NCI-H146 treated with DMSO at 0.1 percent for 48 hours (cell line): Measurements from ENCODE around the gene LIN7C.
"Not testable (repeated sequence)": the region's sequence is repeated elsewhere in the genome, so short reads cannot be mapped to it uniquely, and the experiment has no call there.

Source experiments
- DNase-seq: peaks from one replicate; lab custom pipeline; 2025; ENCODE audit not compliant: unreplicated experiment; lab: John Stamatoyannopoulos, UW

The LIN7C gene, protein sequence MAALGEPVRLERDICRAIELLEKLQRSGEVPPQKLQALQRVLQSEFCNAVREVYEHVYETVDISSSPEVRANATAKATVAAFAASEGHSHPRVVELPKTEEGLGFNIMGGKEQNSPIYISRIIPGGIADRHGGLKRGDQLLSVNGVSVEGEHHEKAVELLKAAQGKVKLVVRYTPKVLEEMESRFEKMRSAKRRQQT

GRCh38 chr11:27506200-27507182, at the start of gene LIN7C:
LIN7C (minus strand) TSS chr11:27506769; CDS start chr11:27506752, 17 bp downstream.
- DNase-seq, result peak; percentile 95

GRCh38 chr11:27555264-27555663, 48.7 kb upstream of the LIN7C start:
- no peak for DNase-seq

DNA sequence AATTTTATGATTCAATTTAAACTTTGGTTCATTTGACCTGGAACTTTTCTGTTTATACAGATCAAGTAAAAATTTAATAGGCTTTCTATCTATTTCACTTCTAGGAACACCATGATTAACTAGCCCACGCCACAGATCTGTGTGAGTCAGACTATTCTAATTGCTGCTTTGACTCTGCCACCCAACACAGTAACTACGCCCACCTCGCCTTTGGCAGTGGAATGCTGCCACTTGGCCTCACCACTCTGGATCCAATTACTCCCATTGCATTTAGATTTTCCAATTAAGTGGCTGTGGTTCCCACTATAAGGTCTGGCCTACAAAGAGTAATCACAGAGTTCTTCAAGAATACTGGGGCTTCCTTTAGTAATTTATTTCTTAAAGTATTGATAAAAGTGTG, 46.6 kb upstream of the LIN7C start:
- no peak for DNase-seq

DNA sequence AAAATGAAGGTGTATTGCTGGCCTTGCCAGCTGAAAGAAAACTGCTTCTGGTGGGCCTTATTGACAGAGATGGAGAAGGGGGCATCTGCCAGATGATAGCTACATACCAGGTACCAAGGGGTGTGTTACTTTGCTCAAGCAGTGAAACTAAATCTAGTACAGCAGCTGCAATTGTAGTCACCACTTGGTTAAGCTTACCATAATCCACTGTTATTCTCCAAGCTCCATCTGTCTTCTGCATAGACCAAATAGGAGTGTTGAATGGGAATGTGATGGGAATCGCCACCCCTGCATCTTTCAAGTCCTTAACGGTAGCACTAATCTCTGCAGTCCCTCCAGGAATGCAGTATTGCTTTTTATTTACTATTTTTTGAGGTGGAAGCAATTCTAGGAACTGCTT, 45.8 kb upstream of the LIN7C start:
- no peak for DNase-seq

DNA sequence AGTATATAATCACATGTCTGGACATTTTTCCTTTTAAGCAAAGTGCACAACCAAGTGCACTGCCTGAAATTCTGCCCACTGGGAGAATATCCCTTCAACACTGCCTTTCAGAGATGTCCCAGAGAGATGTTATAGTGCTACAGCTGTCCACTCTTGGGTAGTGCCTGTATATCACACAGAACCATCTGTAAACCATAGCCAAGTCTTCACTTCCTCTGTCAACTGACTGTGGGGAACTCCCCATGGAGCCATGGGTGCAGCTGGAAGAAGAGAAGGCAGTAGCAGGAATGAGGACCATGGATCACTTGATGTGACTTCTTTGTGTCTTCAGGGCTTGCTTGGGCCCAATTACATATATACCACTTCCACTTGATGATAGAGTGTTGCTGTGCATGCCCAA, 44.6 kb upstream of the LIN7C start:
- no peak for DNase-seq

DNA sequence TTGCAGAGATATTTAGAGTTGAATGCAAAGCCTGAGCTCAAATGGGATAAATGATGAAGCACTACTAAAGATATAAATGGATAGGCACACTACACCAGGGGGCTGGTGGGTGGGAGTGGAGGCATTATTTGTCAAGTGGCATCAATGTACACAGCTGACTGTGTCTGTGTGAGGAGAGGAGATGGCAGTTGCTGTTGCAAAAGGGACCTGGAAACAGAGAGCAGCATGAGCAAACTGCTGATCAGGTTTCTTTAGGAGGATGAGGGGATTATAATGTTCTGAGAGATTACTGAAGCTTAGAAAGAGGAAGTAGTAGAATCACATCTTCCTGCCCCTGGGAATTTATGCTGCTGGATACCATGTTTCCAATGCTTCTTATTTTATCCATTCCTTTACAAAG, 39.4 kb upstream of the LIN7C start:
- no peak for DNase-seq

DNA sequence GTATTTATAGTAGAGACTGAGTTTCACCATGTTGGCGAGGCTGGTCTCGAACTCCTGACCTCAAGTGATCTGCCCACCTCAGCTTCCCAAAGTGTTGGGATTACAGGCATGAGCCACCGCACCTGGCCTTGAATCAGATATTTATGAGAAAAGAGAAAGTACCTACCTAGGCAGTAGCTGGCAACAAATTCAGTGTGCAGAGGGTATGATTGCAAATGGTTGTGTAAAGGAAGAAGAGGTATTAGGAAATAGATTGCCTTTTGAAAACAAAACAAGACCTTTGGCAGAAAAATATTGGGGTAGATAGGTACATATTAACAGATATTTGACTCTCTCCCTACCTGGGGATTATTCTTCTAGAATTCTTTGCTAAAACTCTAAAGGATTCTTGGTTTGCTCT, 38.5 kb upstream of the LIN7C start:
- DNase-seq, result no peak

DNA sequence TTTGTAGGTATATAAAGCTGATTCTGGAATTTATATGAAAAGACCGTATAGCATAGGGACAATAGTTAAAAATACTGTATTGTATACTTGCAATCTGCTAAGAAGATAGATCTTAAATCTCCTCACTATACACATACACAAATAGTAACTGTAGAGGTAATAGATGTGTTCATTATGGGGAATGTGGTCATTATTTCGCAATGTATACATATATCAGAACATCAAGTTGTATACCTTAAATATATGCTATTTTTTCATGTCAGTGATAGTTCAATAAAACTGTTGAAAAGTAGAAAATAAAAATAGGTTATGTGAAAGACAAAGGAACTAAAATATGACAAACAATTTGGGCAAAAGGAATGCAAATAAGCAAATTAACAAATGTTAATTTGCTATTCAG, 35.2 kb upstream of the LIN7C start:
- no peak for DNase-seq

GRCh38 chr11:27540051-27540450, 33.5 kb upstream of the LIN7C start:
- DNase-seq, result no peak

- no peak for DNase-seq
Measured at GRCh38 chr11:27535103-27535502, 28.5 kb upstream of the LIN7C start.

DNA sequence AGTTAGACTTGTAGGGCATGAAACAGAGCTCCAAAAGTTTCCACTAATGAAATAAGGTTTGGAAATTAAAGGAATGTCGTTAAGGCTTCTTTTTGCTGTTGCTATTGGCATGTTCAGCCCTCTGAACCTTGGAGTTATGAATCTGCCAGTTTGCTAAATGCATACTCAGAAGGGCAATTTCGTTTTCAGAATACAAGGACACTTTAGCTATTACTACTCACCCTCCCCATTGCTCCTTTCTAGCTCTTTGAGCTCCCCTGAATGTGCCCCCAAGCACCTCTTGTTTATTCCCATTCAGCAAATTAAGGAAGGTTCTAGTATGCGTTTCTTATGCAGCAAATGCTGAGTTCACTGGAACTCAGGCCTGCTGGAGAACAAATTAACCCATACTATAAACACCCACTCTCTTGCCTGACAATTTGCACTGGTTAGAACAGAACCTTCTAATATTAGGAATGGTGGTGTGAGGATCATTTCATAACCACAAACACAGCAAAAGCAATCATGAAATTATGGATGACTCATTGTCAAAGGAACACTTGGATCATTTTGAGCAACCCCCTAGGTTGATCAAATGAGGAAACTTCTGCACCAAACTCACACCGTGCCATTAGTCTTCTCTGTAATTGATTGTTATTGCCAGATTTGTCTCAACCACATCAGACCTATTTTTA, 26.2 kb upstream of the LIN7C start:
- no peak for DNase-seq

DNA sequence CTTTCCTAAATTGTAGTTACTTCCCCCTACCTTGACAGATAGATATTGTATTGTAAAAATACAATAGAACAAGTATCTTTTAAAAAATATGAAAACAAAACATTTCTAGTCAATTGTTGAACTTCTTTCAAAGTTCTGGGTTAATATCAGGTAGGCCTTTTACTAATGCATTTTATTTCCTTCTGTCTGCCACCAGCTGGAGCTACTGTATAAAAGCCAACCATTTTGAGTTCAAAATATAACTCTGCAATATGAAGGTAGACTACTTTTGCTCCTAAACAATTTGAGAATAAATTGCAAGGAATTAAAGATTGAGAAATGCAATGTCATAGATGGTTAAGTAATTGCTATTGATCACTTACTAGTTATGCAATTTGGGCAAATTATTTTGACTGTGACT, 22.1 kb upstream of the LIN7C start:
- DNase-seq, result no peak

- no peak for DNase-seq
Measured at GRCh38 chr11:27526535-27526934, 20.0 kb upstream of the LIN7C start.

DNA sequence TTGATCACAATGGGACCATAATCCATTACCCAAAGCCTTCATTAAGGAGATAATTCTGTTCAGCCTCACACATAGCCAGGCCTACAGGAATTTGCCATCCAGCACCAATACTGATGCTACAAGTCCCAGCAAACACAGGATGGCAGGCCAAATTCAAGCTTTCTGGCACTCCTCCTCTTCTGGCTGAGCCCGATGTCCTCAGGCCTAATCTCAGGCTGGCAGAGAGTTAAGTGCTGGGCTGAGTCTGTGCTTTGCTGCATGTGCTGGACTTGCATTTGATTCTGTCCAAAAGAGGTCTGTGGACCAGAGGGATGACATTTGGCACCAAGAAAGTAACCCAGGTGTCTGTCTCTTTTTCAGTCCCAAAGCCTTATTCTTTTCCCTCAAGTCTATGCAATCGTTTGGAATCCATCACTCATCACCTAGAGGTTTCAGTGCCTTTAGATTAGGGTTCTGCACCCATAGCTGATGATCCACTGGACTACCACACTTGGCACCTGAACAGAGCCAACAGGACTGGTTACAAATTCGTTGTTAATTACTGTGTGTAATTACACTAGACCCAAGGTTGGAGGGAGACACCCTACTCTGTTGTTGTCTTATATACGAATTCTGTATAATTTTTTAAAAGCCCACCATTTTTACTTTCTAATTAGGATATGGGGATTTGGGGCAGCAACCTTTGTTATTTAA, 19.4 kb upstream of the LIN7C start:
- no peak for DNase-seq

DNA sequence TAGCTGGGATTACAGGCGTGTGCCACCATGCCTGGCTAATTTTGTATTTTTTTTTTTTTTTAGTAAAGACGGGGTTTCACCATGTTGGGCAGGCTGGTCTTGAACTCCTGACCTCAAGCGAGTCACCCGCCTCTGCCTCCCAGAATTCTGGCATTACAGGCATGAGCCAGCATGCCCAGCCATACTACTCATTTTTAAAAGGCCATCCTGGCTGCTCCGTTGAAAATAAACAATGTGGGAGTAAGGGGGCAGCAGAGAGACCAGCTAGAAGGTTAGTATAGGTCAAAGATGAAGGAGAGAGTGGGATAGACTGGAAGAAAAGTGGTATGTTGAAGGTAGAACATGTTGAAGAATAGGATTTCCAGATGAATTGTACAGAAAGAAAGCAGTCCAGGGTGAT, 17.6 kb upstream of the LIN7C start:
- DNase-seq, result no peak

GRCh38 chr11:27520226-27520625, 13.7 kb upstream of the LIN7C start:
- no peak for DNase-seq

DNA sequence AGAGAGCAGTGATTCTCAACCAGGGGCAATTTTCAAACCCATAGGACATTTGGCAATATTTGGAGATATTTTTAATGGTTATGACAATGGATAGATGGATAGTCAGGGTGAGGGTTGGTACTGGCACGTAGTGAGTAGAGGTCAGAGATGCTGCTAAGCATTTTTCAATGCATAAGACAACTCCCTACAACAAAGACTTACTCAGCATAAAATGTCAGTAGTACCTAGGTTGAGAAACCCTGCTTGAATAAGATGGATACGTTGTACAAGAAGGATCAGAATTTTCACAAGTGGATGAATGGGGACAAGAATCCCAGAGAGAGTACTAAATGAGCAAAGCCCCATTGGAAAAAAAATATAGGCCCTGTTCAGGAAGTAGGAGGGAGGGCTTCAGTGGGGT, 11.9 kb upstream of the LIN7C start:
- DNase-seq, result no peak

DNA sequence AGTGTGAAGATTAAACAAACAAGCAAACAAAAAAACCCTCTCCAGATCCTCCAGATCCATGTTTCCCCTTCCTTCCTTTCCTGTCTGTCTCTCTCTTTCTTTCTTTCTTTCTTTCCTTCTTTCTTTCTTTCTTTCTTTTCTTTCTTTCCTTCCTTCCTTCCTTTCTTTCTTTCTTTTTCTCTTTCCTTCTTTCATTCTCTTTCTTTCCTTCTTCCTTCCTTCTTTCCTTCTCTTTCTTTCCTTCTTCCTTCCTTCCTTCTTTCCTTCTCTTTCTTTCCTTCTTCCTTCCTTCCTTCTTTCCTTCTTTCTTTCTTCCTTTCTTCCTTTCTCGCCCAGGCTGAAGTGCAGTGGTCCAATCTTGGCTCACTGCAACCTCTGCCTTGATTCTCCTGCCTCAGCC, 10.9 kb upstream of the LIN7C start:
- DNase-seq, result not testable (repeated sequence)

DNA sequence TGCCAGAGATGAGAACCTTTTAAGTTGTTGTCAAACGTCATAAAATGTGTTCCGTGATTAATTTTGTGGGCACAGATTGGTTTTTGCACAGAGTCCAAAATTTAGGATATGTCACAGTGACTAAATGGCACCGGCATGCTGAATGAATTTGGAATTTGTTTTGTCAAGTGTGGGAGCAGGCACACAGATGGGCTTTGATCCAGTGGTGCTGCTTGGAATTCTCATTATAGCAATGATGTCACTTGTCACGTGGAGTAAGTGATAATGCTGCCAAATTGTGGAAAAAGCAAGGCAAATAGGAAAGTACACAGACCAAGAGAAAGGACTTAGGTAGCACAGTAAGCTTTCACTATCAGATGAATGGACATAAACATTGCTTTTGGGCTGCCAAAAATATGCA, 8.0 kb upstream of the LIN7C start:
- no peak for DNase-seq

GRCh38 chr11:27514076-27514475, 7.5 kb upstream of the LIN7C start:
- no peak for DNase-seq

- DNase-seq, result no peak
Measured at GRCh38 chr11:27513389-27513788, 6.8 kb upstream of the LIN7C start.
